Rectal smooth muscle tissue (tissue), 1 donor: ENCODE results near the gene MRPL42.
"Not testable (repeated sequence)": the region's sequence is repeated elsewhere in the genome, so short reads cannot be mapped to it uniquely, and the experiment has no call there.

ENCODE experiments used
- H3K27ac ChIP-seq: one replicate; pipeline ENCODE4 v1.7.0; 2013; ENCODE audit warnings: low read depth, low read length, inconsistent platforms
- H3K27me3 ChIP-seq: one replicate; pipeline ENCODE4 v1.7.0; 2013; ENCODE audit warnings: low read length; ENCODE audit not compliant: control insufficient read depth, insufficient read depth
- H3K36me3 ChIP-seq: one replicate; pipeline ENCODE4 v1.7.0; 2013; ENCODE audit warnings: low read length; ENCODE audit not compliant: control insufficient read depth, insufficient read depth
- H3K4me1 ChIP-seq: one replicate; pipeline ENCODE4 v1.7.0; 2013; ENCODE audit warnings: low read length; ENCODE audit not compliant: control insufficient read depth, insufficient read depth
- H3K4me3 ChIP-seq: one replicate; pipeline ENCODE4 v1.7.0; 2013; ENCODE audit warnings: low read length
- H3K9ac ChIP-seq: one replicate; pipeline ENCODE4 v1.7.0; 2013; ENCODE audit warnings: low read length

The MRPL42 gene

GRCh38 chr12:93484315-93484981, 17.1 kb downstream of the MRPL42 start:
- Histone ChIP-seq H3K27ac (no peak overlapping the region), H3K4me3 (no peak overlapping the region), H3K36me3 (peaks cover 7% of the 10 kb centered on the region), H3K27me3 (no peaks in the 10 kb centered on the region), H3K4me1 (no peaks in the 10 kb centered on the region), H3K9ac (no peak overlapping the region)

GRCh38 chr12:93492808-93493207, 25.5 kb downstream of the MRPL42 start:
- not testable (repeated sequence) for H3K9ac ChIP-seq, H3K4me3 ChIP-seq, H3K27ac ChIP-seq, H3K4me1 ChIP-seq, H3K36me3 ChIP-seq, H3K27me3 ChIP-seq

- Histone ChIP-seq H3K9ac (no peak overlapping the region), H3K4me3 (no peak overlapping the region), H3K27ac (no peak overlapping the region), H3K36me3 (peaks cover 2% of the 10 kb centered on the region), H3K27me3 (no peaks in the 10 kb centered on the region), H3K4me1 (no peaks in the 10 kb centered on the region)
Measured at GRCh38 chr12:93494096-93494495, 26.8 kb downstream of the MRPL42 start.

- Histone ChIP-seq H3K27ac (no peak overlapping the region), H3K27me3 (no peaks in the 10 kb centered on the region), H3K4me1 (no peaks in the 10 kb centered on the region), H3K36me3 (peaks cover 2% of the 10 kb centered on the region), H3K4me3 (no peak overlapping the region), H3K9ac (no peak overlapping the region)
Measured at GRCh38 chr12:93497456-93497855, 30.1 kb downstream of the MRPL42 start.

GRCh38 chr12:93498813-93499212, 31.5 kb downstream of the MRPL42 start:
- not testable (repeated sequence) for H3K4me3 ChIP-seq, H3K27ac ChIP-seq, H3K4me1 ChIP-seq, H3K27me3 ChIP-seq, H3K9ac ChIP-seq, H3K36me3 ChIP-seq

- H3K36me3 ChIP-seq = peaks cover 2% of the 10 kb centered on the region
- H3K9ac ChIP-seq = no peak overlapping the region
- H3K4me1 ChIP-seq = no peaks in the 10 kb centered on the region
- no peak overlapping the region for H3K27ac ChIP-seq
- H3K27me3 ChIP-seq = no peaks in the 10 kb centered on the region
- H3K4me3 ChIP-seq = no peak overlapping the region
Measured at GRCh38 chr12:93500201-93500600, 32.9 kb downstream of the MRPL42 start.

- Histone ChIP-seq H3K4me3 (no peak overlapping the region), H3K27me3 (no peaks in the 10 kb centered on the region), H3K27ac (no peak overlapping the region), H3K4me1 (no peaks in the 10 kb centered on the region), H3K9ac (no peak overlapping the region), H3K36me3 (peaks cover 2% of the 10 kb centered on the region)
Measured at GRCh38 chr12:93500667-93501066, 33.4 kb downstream of the MRPL42 start.

GRCh38 chr12:93502802-93503623, 35.7 kb downstream of the MRPL42 start:
- no peaks in the 10 kb centered on the region for H3K4me1 ChIP-seq
- H3K27me3 ChIP-seq = no peaks in the 10 kb centered on the region

GRCh38 chr12:93507165-93507564, 39.9 kb downstream of the MRPL42 start:
- Histone ChIP-seq H3K36me3 (no peaks in the 10 kb centered on the region), H3K4me3 (no peak overlapping the region), H3K9ac (no peak overlapping the region), H3K4me1 (no peaks in the 10 kb centered on the region), H3K27ac (no peak overlapping the region), H3K27me3 (no peaks in the 10 kb centered on the region)

More at GRCh38 chr12:93502802-93503623, 35.7 kb downstream of the MRPL42 start:
- Histone ChIP-seq H3K27ac (no peak overlapping the region), H3K9ac (no peak overlapping the region), H3K36me3 (no peaks in the 10 kb centered on the region), H3K4me3 (no peak overlapping the region)

- H3K4me1 ChIP-seq = no peaks in the 10 kb centered on the region
- no peaks in the 10 kb centered on the region for H3K27me3 ChIP-seq
- H3K27ac ChIP-seq = no peak overlapping the region
- H3K36me3 ChIP-seq = no peaks in the 10 kb centered on the region
- H3K9ac ChIP-seq = no peak overlapping the region
- H3K4me3 ChIP-seq = no peak overlapping the region
Measured at GRCh38 chr12:93509506-93509905, 42.2 kb downstream of the MRPL42 start.

GRCh38 chr12:93514853-93515252, 47.5 kb downstream of the MRPL42 start:
- H3K36me3 ChIP-seq = no peaks in the 10 kb centered on the region
- H3K27ac ChIP-seq = no peak overlapping the region
- no peaks in the 10 kb centered on the region for H3K27me3 ChIP-seq
- H3K4me1 ChIP-seq = no peaks in the 10 kb centered on the region
- no peak overlapping the region for H3K4me3 ChIP-seq
- H3K9ac ChIP-seq = no peak overlapping the region

- no peaks in the 10 kb centered on the region for H3K36me3 ChIP-seq
- no peak overlapping the region for H3K4me3 ChIP-seq
- no peaks in the 10 kb centered on the region for H3K4me1 ChIP-seq
- H3K27ac ChIP-seq = no peak overlapping the region
- no peak overlapping the region for H3K9ac ChIP-seq
- H3K27me3 ChIP-seq = no peaks in the 10 kb centered on the region
Measured at GRCh38 chr12:93518725-93519124, 51.4 kb downstream of the MRPL42 start.

GRCh38 chr12:93519859-93520258, 52.5 kb downstream of the MRPL42 start:
- Histone ChIP-seq H3K4me1 (no peaks in the 10 kb centered on the region), H3K27ac (no peak overlapping the region), H3K36me3 (no peaks in the 10 kb centered on the region), H3K9ac (no peak overlapping the region), H3K27me3 (no peaks in the 10 kb centered on the region), H3K4me3 (no peak overlapping the region)
